Tibial nerve (tissue), 4 donors: Measurements from ENCODE around the gene SRI.

Source experiments
- EP300 ChIP-seq, 2 donors: sonication (generic); formaldehyde crosslinking; IDR thresholded peaks; one replicate each; pipeline ENCODE4 v1.6.1; 2017; ENCODE audit warnings: antibody characterized with exemption in 2 of 2, mild to moderate bottlenecking in 1 of 2
- TF ChIP-seq, protein P1 (sequence below), 5 experiments: fragments of 200-600 bp in 3 of 5; fragments of 450-650 bp in 2 of 5; sonication (generic) in 3 of 5; IDR thresholded peaks; one replicate each; pipeline ENCODE4 v1.5.1; 2016 to 2019; ENCODE audit warnings: antibody characterized with exemption in 5 of 5, mild to moderate bottlenecking in 3 of 5, moderate library complexity in 2 of 5

DNA sequence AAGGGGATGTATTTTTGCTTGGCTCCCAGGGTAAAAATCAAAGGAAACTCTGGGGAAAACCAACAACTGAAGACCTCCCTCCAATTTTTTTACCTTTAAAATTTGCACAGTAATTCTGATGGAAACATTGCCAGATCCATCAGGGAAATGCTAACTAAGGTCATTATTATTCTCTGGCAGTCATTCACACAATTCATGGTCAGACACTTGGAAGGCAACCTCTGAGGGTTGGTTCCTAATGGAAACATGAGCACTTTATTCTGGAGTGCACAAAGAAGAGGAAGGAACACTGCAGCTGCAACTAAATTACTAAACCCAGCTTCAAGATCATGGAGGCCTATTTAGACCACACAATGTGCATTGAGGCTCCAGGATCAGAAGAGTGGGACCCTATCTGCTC, 34.2 kb downstream of the SRI start:
- TF ChIP-seq, protein P1, sequence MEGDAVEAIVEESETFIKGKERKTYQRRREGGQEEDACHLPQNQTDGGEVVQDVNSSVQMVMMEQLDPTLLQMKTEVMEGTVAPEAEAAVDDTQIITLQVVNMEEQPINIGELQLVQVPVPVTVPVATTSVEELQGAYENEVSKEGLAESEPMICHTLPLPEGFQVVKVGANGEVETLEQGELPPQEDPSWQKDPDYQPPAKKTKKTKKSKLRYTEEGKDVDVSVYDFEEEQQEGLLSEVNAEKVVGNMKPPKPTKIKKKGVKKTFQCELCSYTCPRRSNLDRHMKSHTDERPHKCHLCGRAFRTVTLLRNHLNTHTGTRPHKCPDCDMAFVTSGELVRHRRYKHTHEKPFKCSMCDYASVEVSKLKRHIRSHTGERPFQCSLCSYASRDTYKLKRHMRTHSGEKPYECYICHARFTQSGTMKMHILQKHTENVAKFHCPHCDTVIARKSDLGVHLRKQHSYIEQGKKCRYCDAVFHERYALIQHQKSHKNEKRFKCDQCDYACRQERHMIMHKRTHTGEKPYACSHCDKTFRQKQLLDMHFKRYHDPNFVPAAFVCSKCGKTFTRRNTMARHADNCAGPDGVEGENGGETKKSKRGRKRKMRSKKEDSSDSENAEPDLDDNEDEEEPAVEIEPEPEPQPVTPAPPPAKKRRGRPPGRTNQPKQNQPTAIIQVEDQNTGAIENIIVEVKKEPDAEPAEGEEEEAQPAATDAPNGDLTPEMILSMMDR (IDR thresholded peaks at IDR 0.05): no peak
- no peak for TF ChIP-seq EP300 (IDR thresholded peaks at IDR 0.05)
